Activated B cell treated with CpG ODN at 0.5 μM for 24 hours (primary cell): Measurements from ENCODE around the gene NBL1. TPM values are rescaled to one million over a fixed set of nuclear protein-coding genes. Genes with fewer than 3 reads are reported as not detected.

Experiments used
- ATAC-seq: fragments of 200-7000 bp; cut with Tn5 transposase; one replicate; pipeline ENCODE4 v1.10.0; 2021; ENCODE audit warnings: low read depth, mild to moderate bottlenecking, moderate library complexity
- CTCF ChIA-PET: fragments of 350-600 bp; sonication (Branson Sonifier 250); formaldehyde crosslinking; loops from one replicate; lab custom pipeline; 2021; ENCODE audit warnings: antibody characterized with exemption; lab: Charles Lee
- POLR2A ChIA-PET: fragments of 350-600 bp; sonication (Branson Sonifier 250); formaldehyde crosslinking; loops from one replicate; lab custom pipeline; 2021; ENCODE audit warnings: antibody characterized with exemption; lab: Charles Lee
- DNase-seq: peaks from one replicate; pipeline ENCODE4 v3.0.0; 2022
- H3K27ac Mint-ChIP-seq: one replicate; pipeline ENCODE4 v1.8.0; 2020; ENCODE audit warnings: mixed read lengths
- H3K27me3 Mint-ChIP-seq: one replicate; pipeline ENCODE4 v1.8.0; 2021; ENCODE audit warnings: mixed read lengths
- H3K36me3 Mint-ChIP-seq: one replicate; pipeline ENCODE4 v1.8.0; 2021; ENCODE audit warnings: low read depth, mixed read lengths
- H3K4me1 Mint-ChIP-seq: one replicate; pipeline ENCODE4 v1.8.0; 2021; ENCODE audit warnings: mixed read lengths
- H3K4me3 Mint-ChIP-seq: one replicate; pipeline ENCODE4 v1.8.0; 2020; ENCODE audit warnings: mild to moderate bottlenecking, mixed read lengths
- H3K9me3 Mint-ChIP-seq: one replicate; pipeline ENCODE4 v1.8.0; 2020; ENCODE audit warnings: mixed read lengths
- CTCF ChIP-seq: fragments of 200-600 bp; IDR thresholded peaks from one replicate; pipeline ENCODE4 v1.8.0; 2022; ENCODE audit warnings: antibody characterized with exemption, mild to moderate bottlenecking
- intact Hi-C: fragments of 100-400 bp; cut with micrococcal nuclease; formaldehyde crosslinking; loops from one replicate; pipeline ENCODE4 v1.15.1; 2024
- total RNA-seq: library from RNA; stranded (reverse); gene quantifications from 2 replicates; pipeline ENCODE4 v1.2.3, GENCODE V29; 2022

Gene NBL1
- total RNA-seq, 1 donor from 2014 or later: 0.64 TPM

- ChIA-PET POLR2A (interaction anchor here (0.6 kb wide), 1 partner anchor 11 kb away, joined by 4 read pairs; no protein-coding TSS in a partner anchor), CTCF (no interaction called here)
- Mint-ChIP-seq H3K4me3 (peak overlapping the region; percentile 79), H3K9me3 (no peaks in the 10 kb centered on the region), H3K4me1 (peaks cover 12% of the 10 kb centered on the region), H3K27ac (no peak overlapping the region), H3K36me3 (no peaks in the 10 kb centered on the region), H3K27me3 (peaks cover 50% of the 10 kb centered on the region)
- intact Hi-C loops: no loop called here
- DNase-seq: no peak
- ATAC-seq: no peak
- TF ChIP-seq CTCF: no peak
Observed at GRCh38 chr1:19643121-19643520, 990 bp upstream of the NBL1 start.

GRCh38 chr1:19644395-19644680 is 227 bp downstream of the NBL1 start:
- no peak overlapping the region for H3K27ac Mint-ChIP-seq
- no peaks in the 10 kb centered on the region for H3K36me3 Mint-ChIP-seq
- H3K4me3 Mint-ChIP-seq: no peak overlapping the region
- intact Hi-C loops: no loop called here
- H3K27me3 Mint-ChIP-seq: peaks cover 47% of the 10 kb centered on the region
- H3K4me1 Mint-ChIP-seq: peaks cover 12% of the 10 kb centered on the region
- ATAC-seq: peak; percentile 13
- DNase-seq: peak; percentile 24
- ChIA-PET POLR2A (interaction anchor here (0.5 kb wide), 1 partner anchor 19 kb away, joined by 5 read pairs; no protein-coding TSS in a partner anchor), CTCF (no interaction called here)
- no peak for TF ChIP-seq CTCF
- H3K9me3 Mint-ChIP-seq: no peaks in the 10 kb centered on the region

- ChIA-PET POLR2A (no interaction called here), CTCF (no interaction called here)
- H3K4me1 Mint-ChIP-seq: peaks cover 12% of the 10 kb centered on the region
- peak; percentile 44 for ATAC-seq
- no peak for TF ChIP-seq CTCF
- peak overlapping the region; percentile 87 for H3K4me3 Mint-ChIP-seq
- no peaks in the 10 kb centered on the region for H3K9me3 Mint-ChIP-seq
- DNase-seq: peak; percentile 31
- H3K27ac Mint-ChIP-seq: no peak overlapping the region
- peaks cover 47% of the 10 kb centered on the region for H3K27me3 Mint-ChIP-seq
- intact Hi-C loops: no loop called here
- H3K36me3 Mint-ChIP-seq: no peaks in the 10 kb centered on the region
Observed at GRCh38 chr1:19644681-19645410, 735 bp downstream of the NBL1 start.

GRCh38 chr1:19645411-19646251 is 1.5 kb downstream of the NBL1 start:
- peaks cover 48% of the 10 kb centered on the region for H3K27me3 Mint-ChIP-seq
- no peak for TF ChIP-seq CTCF
- ChIA-PET POLR2A (no interaction called here), CTCF (no interaction called here)
- H3K36me3 Mint-ChIP-seq: no peaks in the 10 kb centered on the region
- H3K4me3 Mint-ChIP-seq: peak overlapping the region; percentile 28
- DNase-seq (no peak), ATAC-seq (no peak)
- peaks cover 12% of the 10 kb centered on the region for H3K4me1 Mint-ChIP-seq
- intact Hi-C loops: no loop called here
- H3K27ac Mint-ChIP-seq: no peak overlapping the region
- no peaks in the 10 kb centered on the region for H3K9me3 Mint-ChIP-seq
